Measurements from ENCODE around the gene EDIL3.

DNA sequence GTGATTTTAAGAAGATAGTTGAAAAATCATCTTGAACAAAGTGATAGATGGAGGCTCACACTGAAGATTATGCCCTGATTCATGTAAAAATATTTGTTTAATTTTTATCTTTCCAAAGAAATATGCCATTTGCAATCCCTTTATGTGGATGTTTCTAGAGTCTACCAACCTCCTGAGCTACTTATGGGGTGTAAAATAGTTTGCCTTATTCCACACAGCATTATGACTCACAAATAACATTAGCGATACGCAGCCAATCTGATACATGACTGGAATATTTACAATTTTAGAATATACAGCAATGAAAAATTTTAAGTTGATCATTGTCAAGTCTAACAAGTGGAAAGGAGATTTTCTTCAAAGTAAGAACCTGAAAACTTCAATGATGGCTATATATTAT is 327.5 kb downstream of the EDIL3 start:
- TF ChIP-seq, protein P1, sequence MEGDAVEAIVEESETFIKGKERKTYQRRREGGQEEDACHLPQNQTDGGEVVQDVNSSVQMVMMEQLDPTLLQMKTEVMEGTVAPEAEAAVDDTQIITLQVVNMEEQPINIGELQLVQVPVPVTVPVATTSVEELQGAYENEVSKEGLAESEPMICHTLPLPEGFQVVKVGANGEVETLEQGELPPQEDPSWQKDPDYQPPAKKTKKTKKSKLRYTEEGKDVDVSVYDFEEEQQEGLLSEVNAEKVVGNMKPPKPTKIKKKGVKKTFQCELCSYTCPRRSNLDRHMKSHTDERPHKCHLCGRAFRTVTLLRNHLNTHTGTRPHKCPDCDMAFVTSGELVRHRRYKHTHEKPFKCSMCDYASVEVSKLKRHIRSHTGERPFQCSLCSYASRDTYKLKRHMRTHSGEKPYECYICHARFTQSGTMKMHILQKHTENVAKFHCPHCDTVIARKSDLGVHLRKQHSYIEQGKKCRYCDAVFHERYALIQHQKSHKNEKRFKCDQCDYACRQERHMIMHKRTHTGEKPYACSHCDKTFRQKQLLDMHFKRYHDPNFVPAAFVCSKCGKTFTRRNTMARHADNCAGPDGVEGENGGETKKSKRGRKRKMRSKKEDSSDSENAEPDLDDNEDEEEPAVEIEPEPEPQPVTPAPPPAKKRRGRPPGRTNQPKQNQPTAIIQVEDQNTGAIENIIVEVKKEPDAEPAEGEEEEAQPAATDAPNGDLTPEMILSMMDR (IDR thresholded peaks at IDR 0.05; ENCODE audit: low read depth, low read length) = no peak
- no peak for TF ChIP-seq EZH2phosphoT487 (IDR thresholded peaks at IDR 0.05; ENCODE audit: low read depth)
